ENCODE data around the gene UBE2QL1. TPM values are rescaled to one million over a fixed set of nuclear protein-coding genes. Genes with fewer than 3 reads are reported as not detected.

Gene UBE2QL1
- total RNA-seq, 1 experiment from 2014 or later: not detected

- H2AFZ ChIP-seq (ENCODE audit: low read depth, low read length, poor library complexity, severe bottlenecking): no peak overlapping the region
- ATAC-seq (no peak), DNase-seq (ENCODE audit: low read depth, low spot score) (no peak)
- H4K20me1 ChIP-seq (ENCODE audit: insufficient read depth): no peaks in the 10 kb centered on the region
- no peaks in the 10 kb centered on the region for H3K79me2 ChIP-seq (ENCODE audit: insufficient read depth, low read length)
- intact Hi-C loops (cut with micrococcal nuclease): no loop called here
- ChIA-PET CTCF (no interaction called here), POLR2A (no interaction called here), RAD21 (ENCODE audit: low non-redundant PET in 1 of 2, low total read pairs in 2 of 2, uncharacterized antibody in 2 of 2, unreplicated experiment in 2 of 2) (no interaction called here)
- no peak overlapping the region for H3K4me3 ChIP-seq (replicated peaks in 1 of 2; ENCODE audit: low read depth in 1 of 2, low read length in 2 of 2)
- H3K9me3 ChIP-seq (ENCODE audit: control insufficient read depth in 1 of 2, insufficient read depth in 1 of 2, low read depth in 1 of 2, low read length in 2 of 2): no peaks in the 10 kb centered on the region
- H3K9me2 ChIP-seq (ENCODE audit: insufficient read depth): no peaks in the 10 kb centered on the region
- peaks cover 52% of the 10 kb centered on the region for H3K27me3 ChIP-seq (ENCODE audit: insufficient read depth, low read length)
- no peak overlapping the region for H3K27ac ChIP-seq (ENCODE audit: low read depth, low read length)
- H3K4me2 ChIP-seq (ENCODE audit: low read length): no peak overlapping the region
- no peaks in the 10 kb centered on the region for H3K36me3 ChIP-seq (ENCODE audit: control insufficient read depth in 1 of 2, insufficient read depth in 2 of 2, low read length in 2 of 2)
- H3K9ac ChIP-seq (ENCODE audit: low read length): no peak overlapping the region
- peaks cover 0 to 4% of the 10 kb centered on the region in 2 experiments; a peak in 1 of 4 replicates for H3K4me1 ChIP-seq (ENCODE audit: control insufficient read depth in 1 of 2, insufficient read depth in 2 of 2, low read length in 2 of 2)
- no peak for TF ChIP-seq ZBTB33 (IDR thresholded peaks at IDR 0.05; ENCODE audit: extremely low read depth, insufficient replicate concordance, low read length)
- no peak for TF ChIP-seq EZH2phosphoT487 (IDR thresholded peaks at IDR 0.05; ENCODE audit: borderline replicate concordance)
- TF ChIP-seq ELF1 (IDR thresholded peaks at IDR 0.05; ENCODE audit: borderline replicate concordance, low read depth): no peak
- no peak for TF ChIP-seq ATF3 (IDR thresholded peaks at IDR 0.05)
- no peak for TF ChIP-seq EGR1 (IDR thresholded peaks at IDR 0.05; ENCODE audit: low read depth)
- TF ChIP-seq CTCF (IDR thresholded peaks at IDR 0.05 in 2 of 3, conservative IDR thresholded peaks at IDR 0.05 in 1 of 3; ENCODE audit: borderline replicate concordance in 1 of 3, insufficient read depth in 1 of 3, low read depth in 2 of 3, low read length in 2 of 3): no peak
- no peak for TF ChIP-seq TCF7L2 (IDR thresholded peaks at IDR 0.05; ENCODE audit: borderline replicate concordance, extremely low read depth, insufficient read depth, insufficient read length)
- no peak for TF ChIP-seq SP1 (IDR thresholded peaks at IDR 0.05; ENCODE audit: low read depth)
- BruUV-seq (replicated peaks): no TSS peak
These were observed 45.7 kb upstream of the UBE2QL1 start for GRCh38 chr5:6402939-6403338.

All from HCT116 (cell line).